Breast epithelium (tissue), 3 donors: ENCODE measurements around the gene GFOD1.

ENCODE experiments used
- POLR2A ChIP-seq: fragments of 450-650 bp; IDR thresholded peaks from one replicate; pipeline ENCODE4 v1.6.1; 2016; ENCODE audit warnings: antibody characterized with exemption, mild to moderate bottlenecking, moderate library complexity
- POLR2AphosphoS5 ChIP-seq, 3 donors: sonication (generic); formaldehyde crosslinking; IDR thresholded peaks; one replicate each; pipeline ENCODE4 v1.6.1; 2017; ENCODE audit warnings: antibody characterized with exemption in 3 of 3
- TF ChIP-seq, protein P1 (sequence below), 3 donors: fragments of 450-650 bp; IDR thresholded peaks; one replicate each; pipeline ENCODE4 v1.5.1; 2016 to 2017; ENCODE audit warnings: antibody characterized with exemption in 3 of 3, mild to moderate bottlenecking in 3 of 3, moderate library complexity in 3 of 3

DNA sequence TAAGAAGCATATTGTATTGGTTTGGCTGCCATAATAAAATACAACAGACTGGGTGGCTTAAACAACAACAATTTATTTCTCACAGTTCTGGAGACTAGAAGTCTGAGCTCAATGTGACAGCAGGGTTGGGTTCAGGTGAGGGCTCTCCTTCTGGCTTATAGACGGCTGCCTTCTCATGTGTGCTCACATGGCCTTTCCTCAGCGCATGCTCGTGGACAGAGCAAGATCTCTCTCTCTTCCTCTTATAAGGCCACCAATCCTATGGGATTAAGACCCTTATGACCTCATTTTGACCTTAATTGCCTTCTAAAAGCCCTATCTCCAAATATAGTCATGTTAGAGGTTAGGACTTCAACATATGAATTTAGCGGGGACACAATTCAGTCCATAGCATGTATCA lies 32.4 kb upstream of the GFOD1 start:
- no peak for TF ChIP-seq POLR2A
- TF ChIP-seq, protein P1, sequence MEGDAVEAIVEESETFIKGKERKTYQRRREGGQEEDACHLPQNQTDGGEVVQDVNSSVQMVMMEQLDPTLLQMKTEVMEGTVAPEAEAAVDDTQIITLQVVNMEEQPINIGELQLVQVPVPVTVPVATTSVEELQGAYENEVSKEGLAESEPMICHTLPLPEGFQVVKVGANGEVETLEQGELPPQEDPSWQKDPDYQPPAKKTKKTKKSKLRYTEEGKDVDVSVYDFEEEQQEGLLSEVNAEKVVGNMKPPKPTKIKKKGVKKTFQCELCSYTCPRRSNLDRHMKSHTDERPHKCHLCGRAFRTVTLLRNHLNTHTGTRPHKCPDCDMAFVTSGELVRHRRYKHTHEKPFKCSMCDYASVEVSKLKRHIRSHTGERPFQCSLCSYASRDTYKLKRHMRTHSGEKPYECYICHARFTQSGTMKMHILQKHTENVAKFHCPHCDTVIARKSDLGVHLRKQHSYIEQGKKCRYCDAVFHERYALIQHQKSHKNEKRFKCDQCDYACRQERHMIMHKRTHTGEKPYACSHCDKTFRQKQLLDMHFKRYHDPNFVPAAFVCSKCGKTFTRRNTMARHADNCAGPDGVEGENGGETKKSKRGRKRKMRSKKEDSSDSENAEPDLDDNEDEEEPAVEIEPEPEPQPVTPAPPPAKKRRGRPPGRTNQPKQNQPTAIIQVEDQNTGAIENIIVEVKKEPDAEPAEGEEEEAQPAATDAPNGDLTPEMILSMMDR (IDR thresholded peaks at IDR 0.05): no peak
- TF ChIP-seq POLR2AphosphoS5 (IDR thresholded peaks at IDR 0.05): no peak
